GM21360 (cell line): ENCODE measurements around the gene TRIM10.
"Not testable (repeated sequence)": the region's sequence is repeated elsewhere in the genome, so short reads cannot be mapped to it uniquely, and the experiment has no call there.

Source experiments
- ATAC-seq: cut with Tn5 transposase; IDR thresholded peaks from one replicate; pipeline ENCODE4 v1.9.1; 2021; ENCODE audit warnings: mild to moderate bottlenecking, moderate library complexity; ENCODE audit not compliant: unreplicated experiment

Gene TRIM10

GRCh38 chr6:30175765-30176164 is 14.8 kb upstream of the TRIM10 start:
- no peak for ATAC-seq

DNA sequence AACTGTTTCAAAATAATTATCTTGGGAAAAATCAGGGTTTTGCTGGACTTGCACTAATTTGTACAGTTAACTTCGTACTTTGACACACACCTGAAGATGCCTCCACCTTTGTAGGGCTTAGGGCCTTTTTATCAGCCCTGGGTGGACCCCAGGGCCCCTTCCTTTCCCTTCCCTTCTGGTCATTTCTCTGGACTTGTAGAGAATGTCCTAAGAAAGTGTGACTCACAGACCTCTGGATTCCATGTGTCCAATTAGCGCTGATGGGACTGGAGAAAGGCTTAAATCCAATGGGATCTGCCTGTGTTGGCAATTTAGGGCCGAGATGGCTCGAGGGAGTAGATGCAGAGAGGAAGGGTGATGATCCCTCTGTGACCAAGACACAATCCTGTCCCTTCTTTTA is 11.7 kb upstream of the TRIM10 start:
- ATAC-seq, result no peak

- no peak for ATAC-seq
Measured at GRCh38 chr6:30171677-30172471, 10.9 kb upstream of the TRIM10 start.

DNA sequence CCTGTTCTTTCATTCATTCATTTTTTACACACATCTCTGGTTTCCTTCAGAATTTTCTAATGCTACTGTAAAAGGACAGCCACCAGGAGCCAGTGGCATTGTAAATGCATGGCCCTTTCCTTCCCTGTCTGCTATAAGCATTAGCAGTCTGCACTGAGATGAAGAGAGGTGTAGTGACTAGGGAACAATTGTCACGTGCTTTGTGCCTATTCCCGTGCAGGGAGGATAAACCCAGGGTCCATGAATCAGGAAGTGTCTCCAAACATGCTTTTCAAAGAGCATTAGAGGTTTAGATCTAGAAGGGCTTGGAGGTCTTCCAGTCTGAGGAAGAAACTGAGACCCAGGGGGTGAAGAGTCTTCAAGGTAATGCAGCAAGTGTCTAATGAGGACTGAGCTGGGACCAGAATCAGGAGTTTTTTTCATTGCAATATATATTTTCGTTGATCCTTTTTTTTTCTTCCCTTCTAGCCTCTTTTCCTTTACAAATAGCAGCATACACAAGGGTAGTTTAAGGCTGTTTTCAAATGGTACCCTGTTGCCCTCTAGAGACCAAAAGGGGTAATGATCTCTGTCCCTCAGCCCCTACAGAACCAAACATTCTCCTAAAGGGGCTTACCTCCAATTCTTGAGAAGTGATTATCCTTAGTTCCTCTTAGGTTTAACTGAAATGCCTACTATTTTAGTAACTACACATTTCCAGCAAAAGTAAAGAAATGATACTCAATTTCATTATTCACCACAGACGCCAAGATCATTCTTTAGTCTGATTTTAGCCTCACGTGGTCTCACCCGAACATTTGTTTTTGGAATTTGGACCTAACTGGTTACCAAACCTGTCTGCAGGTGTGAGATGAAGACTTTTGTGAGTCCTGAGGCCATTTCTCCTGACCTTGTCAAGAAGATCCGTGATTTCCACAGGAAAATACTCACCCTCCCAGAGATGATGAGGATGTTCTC is 8.9 kb upstream of the TRIM10 start:
- ATAC-seq, result no peak

DNA sequence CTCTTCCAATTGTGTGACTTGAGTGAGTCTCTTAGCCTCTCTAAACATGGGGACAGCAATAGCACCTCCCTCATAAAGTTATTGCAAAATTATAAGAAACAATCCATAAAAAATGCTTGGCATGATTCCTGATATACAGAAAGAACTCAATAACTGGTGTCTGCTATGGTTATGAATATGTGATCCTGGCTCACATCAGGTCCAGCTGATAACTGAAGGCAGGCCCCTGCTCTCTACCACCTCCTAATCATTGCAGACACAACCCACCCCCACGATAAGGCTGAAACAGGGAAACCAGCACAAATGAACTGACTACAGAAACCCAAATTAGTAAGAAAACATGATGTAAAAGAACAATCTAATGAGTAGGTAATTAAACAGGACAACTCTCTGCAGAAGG is 7.7 kb upstream of the TRIM10 start:
- no peak for ATAC-seq

DNA sequence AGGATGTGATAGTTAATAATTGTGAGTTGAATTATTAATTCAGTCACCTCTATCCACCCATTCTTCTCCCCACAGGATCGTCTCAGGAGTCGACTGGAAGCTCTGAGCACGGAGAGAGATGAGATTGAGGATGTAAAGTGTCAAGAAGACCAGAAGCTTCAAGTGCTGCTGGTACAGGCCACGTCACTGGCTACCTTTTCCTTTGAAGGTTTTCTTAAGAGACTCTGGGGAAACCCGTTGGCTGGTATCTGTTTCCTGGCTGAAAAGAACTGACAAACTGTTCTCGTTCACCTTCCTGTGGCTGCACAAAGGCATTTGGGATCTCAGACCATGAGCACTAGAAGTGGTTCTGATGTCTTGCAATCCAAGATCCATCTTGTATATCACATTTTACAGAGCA is 6.1 kb upstream of the TRIM10 start:
- no peak for ATAC-seq

DNA sequence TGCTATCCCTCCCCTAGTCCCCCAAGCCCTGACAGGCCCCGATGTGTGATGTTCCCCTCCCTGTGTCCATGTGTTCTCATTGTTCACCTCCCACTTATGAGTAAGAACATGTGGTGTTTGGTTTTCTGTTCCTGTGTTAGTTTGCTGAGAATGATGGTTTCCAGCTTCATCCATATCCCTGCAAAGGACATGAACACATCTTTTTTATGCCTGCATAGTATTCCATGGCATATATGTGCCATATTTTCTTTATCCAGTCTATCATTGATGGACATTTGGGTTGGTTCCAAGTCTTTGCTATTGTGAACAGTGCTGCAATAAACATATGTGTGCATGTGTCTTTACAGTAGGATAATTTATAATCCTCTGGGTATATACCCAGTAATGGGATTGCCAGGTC is 4.2 kb upstream of the TRIM10 start:
- not testable (repeated sequence) for ATAC-seq

GRCh38 chr6:30164714-30165113 is 3.7 kb upstream of the TRIM10 start:
- no peak for ATAC-seq

DNA sequence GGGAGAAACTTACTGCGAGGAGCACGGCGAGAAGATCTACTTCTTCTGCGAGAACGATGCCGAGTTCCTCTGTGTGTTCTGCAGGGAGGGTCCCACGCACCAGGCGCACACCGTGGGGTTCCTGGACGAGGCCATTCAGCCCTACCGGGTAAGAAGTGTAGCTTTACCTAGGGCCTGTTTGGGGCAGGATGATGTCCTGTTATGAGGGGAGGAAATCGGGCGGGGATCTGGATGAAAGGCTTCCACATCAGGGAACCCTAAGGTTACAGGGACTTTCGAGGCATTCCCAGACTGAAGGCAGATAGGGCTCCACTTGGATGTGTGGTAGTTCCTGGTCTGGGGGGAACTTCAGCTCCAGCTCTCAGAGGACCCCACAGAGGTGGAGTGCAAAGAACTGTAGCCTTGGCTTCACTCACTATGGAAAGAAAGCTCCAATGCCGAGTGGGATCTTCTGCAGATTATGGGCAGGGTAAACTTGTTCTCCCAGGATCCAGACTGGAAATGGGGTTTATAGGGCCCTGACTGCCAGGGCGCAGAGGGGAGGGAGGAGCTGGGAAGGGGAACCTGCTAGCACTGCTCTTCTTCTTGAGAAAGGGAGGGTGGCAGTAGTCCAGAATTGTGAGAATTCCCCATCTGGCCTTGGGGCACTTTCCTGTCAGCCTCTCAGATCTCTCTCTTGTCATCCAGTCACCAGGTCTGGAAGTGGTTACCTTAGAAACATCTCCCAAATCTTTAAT is 3.1 kb upstream of the TRIM10 start:
- ATAC-seq, result no peak

GRCh38 chr6:30163090-30163917 is 2.3 kb upstream of the TRIM10 start, which contains the start of gene TRIM15:
Gene TRIM15, plus strand, starts transcription at chr6:30163546. Its CDS starts 139 bp downstream, at chr6:30163685.
- no peak for ATAC-seq

GRCh38 chr6:30162265-30163089 is 1.5 kb upstream of the TRIM10 start:
- ATAC-seq, result no peak

DNA sequence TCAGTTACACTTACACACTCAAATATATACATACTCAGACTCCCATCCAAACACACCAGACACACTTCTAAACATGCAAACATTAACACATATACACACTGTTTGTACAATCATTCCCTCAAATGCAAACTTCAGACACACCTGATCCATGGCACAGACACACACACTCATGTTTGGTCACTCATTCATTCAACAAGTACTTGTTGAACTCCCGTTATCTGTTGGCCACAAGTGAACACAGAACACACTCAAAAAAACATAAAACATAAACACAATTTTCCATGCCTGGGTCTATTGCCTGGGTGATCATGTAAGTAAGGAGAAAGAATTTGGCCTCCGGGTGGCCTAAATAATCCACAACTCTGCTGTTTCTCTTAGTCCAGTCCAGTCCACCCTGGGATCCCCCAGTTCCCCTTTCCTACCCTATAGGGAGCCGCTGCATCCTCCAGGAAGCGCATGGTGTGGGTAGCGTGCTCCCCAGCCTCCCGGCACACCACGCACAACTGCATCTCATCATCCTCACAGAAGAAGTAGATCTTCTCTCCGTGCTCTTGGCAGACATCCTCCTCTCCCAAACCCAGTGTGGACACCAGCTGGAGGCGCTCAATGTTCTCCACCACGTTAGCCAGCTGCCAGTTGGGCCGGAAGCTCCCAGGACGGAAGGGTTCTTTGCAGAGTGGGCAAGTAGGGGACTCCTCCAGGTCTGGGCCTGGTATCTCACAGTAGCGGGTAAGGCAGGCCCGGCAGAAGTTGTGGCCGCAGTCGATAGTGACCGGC is 815 bp downstream of the TRIM10 start:
- ATAC-seq, result no peak

- no peak for ATAC-seq
Measured at GRCh38 chr6:30158475-30159040, 2.5 kb downstream of the TRIM10 start.

DNA sequence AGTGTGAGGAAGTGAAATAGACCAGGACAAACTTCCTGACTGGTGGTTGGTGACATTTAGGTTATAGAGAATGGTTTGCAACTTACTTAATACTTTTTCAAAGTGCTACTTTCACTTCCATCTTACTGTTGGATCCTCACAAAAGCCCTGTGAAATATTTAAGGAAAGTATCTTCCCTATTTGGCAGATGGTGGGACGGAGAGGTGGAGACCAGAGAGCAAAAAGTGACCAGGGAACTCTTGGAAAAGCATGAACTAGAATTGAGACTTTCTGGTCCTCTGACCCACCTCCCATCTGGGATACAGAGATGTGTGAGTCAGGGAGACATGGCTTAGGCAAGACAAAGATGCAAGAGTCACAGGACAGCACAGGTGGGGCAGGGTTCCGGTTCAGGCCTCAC is 3.0 kb downstream of the TRIM10 start:
- no peak for ATAC-seq

GRCh38 chr6:30157581-30157980 is 3.4 kb downstream of the TRIM10 start:
- ATAC-seq, result no peak

DNA sequence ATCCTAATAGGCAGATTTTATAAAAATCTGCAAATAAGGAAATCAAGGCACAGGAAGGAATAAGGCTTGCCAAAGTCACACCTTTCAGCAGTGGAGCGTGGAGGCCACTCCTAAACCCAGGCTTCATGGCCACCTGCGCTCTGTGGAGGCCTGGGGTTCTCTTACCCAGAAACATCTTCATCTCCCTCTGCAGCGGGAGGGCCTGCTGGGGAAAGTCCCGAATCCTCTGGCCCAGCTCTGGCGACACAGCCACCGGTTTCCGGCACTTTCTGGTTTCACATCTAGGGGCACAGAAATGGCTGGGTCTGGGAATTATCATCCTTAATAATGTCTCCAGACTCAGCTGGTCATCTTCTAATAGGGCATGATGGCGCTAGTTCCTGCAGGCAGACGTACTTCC is 4.2 kb downstream of the TRIM10 start:
- ATAC-seq, result no peak

- no peak for ATAC-seq
Measured at GRCh38 chr6:30156262-30156599, 4.8 kb downstream of the TRIM10 start.

DNA sequence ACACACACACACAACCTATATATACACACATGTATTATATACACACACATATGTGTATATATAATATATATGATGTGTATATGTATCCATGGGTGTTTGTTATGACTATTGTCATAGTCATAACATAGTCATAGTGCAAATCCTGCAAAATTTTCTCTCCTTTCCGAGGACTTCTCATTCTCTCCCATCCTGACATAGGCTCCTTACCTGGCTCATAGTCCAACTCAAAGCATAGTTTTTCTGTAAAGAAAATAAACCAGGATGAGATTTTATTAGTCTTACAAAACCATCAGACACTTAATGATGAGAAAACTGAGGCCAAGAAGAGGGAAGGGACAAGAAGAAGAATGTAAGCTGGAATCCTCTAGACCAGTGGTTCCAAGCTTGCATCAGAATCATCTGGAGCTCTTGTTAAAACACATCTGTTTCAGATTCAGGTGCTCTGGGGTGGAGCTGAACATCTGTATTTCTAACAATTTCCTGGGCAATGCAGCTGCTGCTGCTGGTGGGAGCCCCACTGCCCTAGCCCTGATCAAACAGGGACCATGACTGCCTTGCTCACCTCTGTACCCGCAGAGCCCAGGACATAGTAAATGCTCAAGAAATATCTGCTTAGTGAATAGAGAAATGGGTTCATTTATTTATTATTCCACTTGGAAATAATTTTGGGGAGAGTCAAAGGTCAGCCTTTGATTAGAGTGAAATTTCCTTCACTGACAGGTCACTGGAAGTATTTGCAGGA is 5.3 kb downstream of the TRIM10 start:
- no peak for ATAC-seq
